GM21367 (cell line): Measurements from ENCODE around the gene MED13L.

ENCODE experiments used
- ATAC-seq: cut with Tn5 transposase; IDR thresholded peaks from one replicate; pipeline ENCODE4 v1.9.1; 2021; ENCODE audit not compliant: unreplicated experiment

MED13L gene

GRCh38 chr12:116157845-116158267 lies 119.6 kb downstream of the MED13L start:
- no peak for ATAC-seq

- no peak for ATAC-seq
Observed at GRCh38 chr12:116156614-116157013, 120.9 kb downstream of the MED13L start.

- ATAC-seq = no peak
Observed at GRCh38 chr12:116155383-116155782, 122.1 kb downstream of the MED13L start.

GRCh38 chr12:116153983-116154382 lies 123.5 kb downstream of the MED13L start:
- ATAC-seq = no peak

- no peak for ATAC-seq
Observed at GRCh38 chr12:116153113-116153512, 124.4 kb downstream of the MED13L start.

- no peak for ATAC-seq
Observed at GRCh38 chr12:116152268-116152667, 125.2 kb downstream of the MED13L start.

- no peak for ATAC-seq
Observed at GRCh38 chr12:116150452-116150851, 127.0 kb downstream of the MED13L start.

GRCh38 chr12:116150001-116150400 lies 127.5 kb downstream of the MED13L start:
- ATAC-seq = no peak

GRCh38 chr12:116148844-116149243 lies 128.6 kb downstream of the MED13L start:
- ATAC-seq = no peak

- ATAC-seq = no peak
Observed at GRCh38 chr12:116146386-116146785, 131.1 kb downstream of the MED13L start.

- no peak for ATAC-seq
Observed at GRCh38 chr12:116145451-116145850, 132.0 kb downstream of the MED13L start.

- no peak for ATAC-seq
Observed at GRCh38 chr12:116144384-116144783, 133.1 kb downstream of the MED13L start.

- no peak for ATAC-seq
Observed at GRCh38 chr12:116143909-116144308, 133.6 kb downstream of the MED13L start.

GRCh38 chr12:116142936-116143898 lies 134.3 kb downstream of the MED13L start:
- no peak for ATAC-seq

- no peak for ATAC-seq
Observed at GRCh38 chr12:116141833-116142162, 135.7 kb downstream of the MED13L start.

- ATAC-seq = no peak
Observed at GRCh38 chr12:116141110-116141832, 136.2 kb downstream of the MED13L start.

- no peak for ATAC-seq
Observed at GRCh38 chr12:116140529-116140928, 137.0 kb downstream of the MED13L start.

- ATAC-seq = no peak
Observed at GRCh38 chr12:116138781-116139180, 138.7 kb downstream of the MED13L start.

GRCh38 chr12:116138364-116138763 lies 139.1 kb downstream of the MED13L start:
- ATAC-seq = no peak

- no peak for ATAC-seq
Observed at GRCh38 chr12:116137318-116137717, 140.2 kb downstream of the MED13L start.

- ATAC-seq = no peak
Observed at GRCh38 chr12:116136340-116136739, 141.2 kb downstream of the MED13L start.
